OCI-LY7 (cell line): ENCODE data around the gene RASA1. TPM values are rescaled to one million over a fixed set of nuclear protein-coding genes. Genes with fewer than 3 reads are reported as not detected.

Experiments
- BruUV-seq: library from RNA; stranded (reverse); fragments of 400-500 nt; replicated peaks from 2 replicates; lab custom pipeline; 2021; lab: Mats Ljungman, UMichigan
- CTCF ChIA-PET: fragments of 300-600 bp; sonication (Branson Sonifier 250); formaldehyde crosslinking; loops from one replicate; lab custom pipeline; 2022; ENCODE audit warnings: antibody characterized with exemption; ENCODE audit not compliant: unreplicated experiment; lab: Charles Lee
- POLR2A ChIA-PET: fragments of 300-600 bp; sonication (Branson Sonifier 250); formaldehyde crosslinking; loops from one replicate; lab custom pipeline; 2022; ENCODE audit warnings: antibody characterized with exemption; lab: Charles Lee
- DNase-seq: peaks from one replicate; pipeline ENCODE4 v3.0.0-alpha.2; 2015; ENCODE audit warnings: low spot score
- H2AFZ ChIP-seq: fragments of 200-600 bp; sonication (generic), shearing (Covaris generic); 2 replicates; pipeline ENCODE4 v1.6.1; 2014; ENCODE audit warnings: mild to moderate bottlenecking, antibody characterized with exemption, low read length, moderate library complexity
- H3K27ac ChIP-seq: fragments of 200-600 bp; sonication (generic); 2 replicates; pipeline ENCODE4 v1.5.1; 2014; ENCODE audit warnings: mixed run types, low read depth, mild to moderate bottlenecking, moderate library complexity, low read length, inconsistent platforms; ENCODE audit not compliant: poor library complexity, severe bottlenecking
- H3K36me3 ChIP-seq: fragments of 200-600 bp; sonication (generic); 2 replicates; pipeline ENCODE4 v1.6.1; 2014; ENCODE audit warnings: mild to moderate bottlenecking, antibody characterized with exemption, low read length, moderate library complexity, mixed read lengths; ENCODE audit not compliant: insufficient read depth
- H3K4me1 ChIP-seq: fragments of 200-600 bp; sonication (generic); 2 replicates; pipeline ENCODE4 v1.5.1; 2014; ENCODE audit warnings: mild to moderate bottlenecking, low read length; ENCODE audit not compliant: insufficient read depth, poor library complexity, severe bottlenecking
- H3K4me2 ChIP-seq: fragments of 200-600 bp; sonication (generic); 2 replicates; pipeline ENCODE4 v1.6.1; 2014; ENCODE audit warnings: mild to moderate bottlenecking, low read length
- H3K4me3 ChIP-seq: fragments of 200-600 bp; sonication (generic); 2 replicates; pipeline ENCODE4 v1.5.1; 2014; ENCODE audit warnings: mild to moderate bottlenecking, low read depth, low read length; ENCODE audit not compliant: poor library complexity, severe bottlenecking
- H3K79me2 ChIP-seq: fragments of 200-600 bp; sonication (generic); 2 replicates; pipeline ENCODE4 v1.6.1; 2016; ENCODE audit warnings: low read depth, mild to moderate bottlenecking, low read length, moderate library complexity, mixed read lengths; ENCODE audit not compliant: insufficient read depth
- H3K9me2 ChIP-seq: fragments of 200-600 bp; sonication (generic); 2 replicates; pipeline ENCODE4 v1.6.1; 2016; ENCODE audit warnings: mild to moderate bottlenecking, low read length, mixed read lengths; ENCODE audit not compliant: insufficient read depth
- H3K9me3 ChIP-seq: fragments of 200-600 bp; sonication (generic); 2 replicates; pipeline ENCODE4 v1.6.1; 2014; ENCODE audit warnings: mild to moderate bottlenecking, mixed run types, low read length, mixed read lengths
- H4K20me1 ChIP-seq: fragments of 200-600 bp; sonication (generic); 2 replicates; pipeline ENCODE4 v1.6.1; 2014; ENCODE audit warnings: mild to moderate bottlenecking, antibody characterized with exemption, low read length, moderate library complexity, mixed read lengths; ENCODE audit not compliant: insufficient read depth
- CTCF ChIP-seq: fragments of 200-600 bp; sonication (generic); conservative IDR thresholded peaks from 2 replicates; pipeline ENCODE4 v1.5.1; 2014; ENCODE audit warnings: mild to moderate bottlenecking, antibody characterized with exemption, low read length, moderate library complexity, mixed read lengths
- EZH2phosphoT487 ChIP-seq: fragments of 200-600 bp; sonication (generic); IDR thresholded peaks from 2 replicates; pipeline ENCODE4 v1.6.1; 2018; ENCODE audit warnings: low read depth, borderline replicate concordance, mild to moderate bottlenecking, mixed run types, antibody characterized with exemption, low read length, moderate library complexity, mixed read lengths
- intact Hi-C: fragments of 100-400 bp; cut with micrococcal nuclease; formaldehyde crosslinking; loops from one replicate; pipeline ENCODE4 v1.10.0; 2022; ENCODE audit not compliant: unreplicated experiment
- total RNA-seq, 2 experiments: library from RNA; depleted of rRNA in 1 of 2; stranded (reverse); fragments of >200 nt in 1 of 2; shearing (Covaris generic) in 1 of 2; gene quantifications; 2 replicates each; pipeline ENCODE4 v1.2.3, GENCODE V29; 2014 to 2022

Gene RASA1
- total RNA-seq, 2 experiments from 2014 or later: 18.1 to 27.3 TPM

GRCh38 chr5:87242242-87242641, 25.4 kb upstream of the RASA1 start:
- Histone ChIP-seq H3K9me3 (no peaks in the 10 kb centered on the region), H4K20me1 (no peaks in the 10 kb centered on the region), H3K27ac (no peak overlapping the region), H3K9me2 (no peaks in the 10 kb centered on the region), H3K4me2 (no peak overlapping the region), H3K79me2 (no peaks in the 10 kb centered on the region), H3K36me3 (no peaks in the 10 kb centered on the region), H3K4me3 (no peak overlapping the region), H3K4me1 (no peaks in the 10 kb centered on the region), H2AFZ (no peak overlapping the region)
- no peak for DNase-seq
- intact Hi-C loops: no loop called here
- BruUV-seq: no TSS peak
- ChIA-PET POLR2A (no interaction called here), CTCF (no interaction called here)
- TF ChIP-seq CTCF (no peak), EZH2phosphoT487 (no peak)

GRCh38 chr5:87243161-87243844, 24.4 kb upstream of the RASA1 start:
- CTCF ChIA-PET: no interaction called here
- Histone ChIP-seq H3K4me3 (no peak overlapping the region), H2AFZ (no peak overlapping the region), H3K79me2 (no peaks in the 10 kb centered on the region), H3K9me2 (no peaks in the 10 kb centered on the region), H3K4me2 (no peak overlapping the region), H3K4me1 (no peaks in the 10 kb centered on the region), H3K27ac (no peak overlapping the region), H4K20me1 (no peaks in the 10 kb centered on the region), H3K9me3 (no peaks in the 10 kb centered on the region), H3K36me3 (no peaks in the 10 kb centered on the region)
- TF ChIP-seq EZH2phosphoT487 (no peak), CTCF (no peak)
- intact Hi-C loops: no loop called here
- BruUV-seq: no TSS peak
- POLR2A ChIA-PET: interaction anchor here (0.6 to 0.7 kb wide), 3 partner anchors 10 to 629 kb away, joined by 3 to 4 read pairs (median 4); no protein-coding TSS in a partner anchor
- DNase-seq: no peak

- intact Hi-C loops: no loop called here
- no peaks in the 10 kb centered on the region for H3K4me1 ChIP-seq
- H2AFZ ChIP-seq: no peak overlapping the region
- no peaks in the 10 kb centered on the region for H4K20me1 ChIP-seq
- no peaks in the 10 kb centered on the region for H3K9me3 ChIP-seq
- no peaks in the 10 kb centered on the region for H3K36me3 ChIP-seq
- H3K9me2 ChIP-seq: no peaks in the 10 kb centered on the region
- H3K4me3 ChIP-seq: no peak overlapping the region
- TF ChIP-seq CTCF: no peak
- ChIA-PET POLR2A (interaction anchor here (0.9 kb wide), 1 partner anchor 8 kb away, joined by 3 read pairs; no protein-coding TSS in a partner anchor), CTCF (no interaction called here)
- no TSS peak for BruUV-seq
- no peaks in the 10 kb centered on the region for H3K79me2 ChIP-seq
- DNase-seq: no peak
- no peak overlapping the region for H3K27ac ChIP-seq
- H3K4me2 ChIP-seq: no peak overlapping the region
Measured at GRCh38 chr5:87245451-87245850, 22.2 kb upstream of the RASA1 start.
